HG03354 (cell line): ENCODE measurements around the gene BIK.

Experiments
- ATAC-seq: cut with Tn5 transposase; IDR thresholded peaks from one replicate; pipeline ENCODE4 v1.9.1; 2021; ENCODE audit warnings: mild to moderate bottlenecking; ENCODE audit not compliant: unreplicated experiment, poor library complexity, severe bottlenecking

BIK gene, protein sequence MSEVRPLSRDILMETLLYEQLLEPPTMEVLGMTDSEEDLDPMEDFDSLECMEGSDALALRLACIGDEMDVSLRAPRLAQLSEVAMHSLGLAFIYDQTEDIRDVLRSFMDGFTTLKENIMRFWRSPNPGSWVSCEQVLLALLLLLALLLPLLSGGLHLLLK

DNA sequence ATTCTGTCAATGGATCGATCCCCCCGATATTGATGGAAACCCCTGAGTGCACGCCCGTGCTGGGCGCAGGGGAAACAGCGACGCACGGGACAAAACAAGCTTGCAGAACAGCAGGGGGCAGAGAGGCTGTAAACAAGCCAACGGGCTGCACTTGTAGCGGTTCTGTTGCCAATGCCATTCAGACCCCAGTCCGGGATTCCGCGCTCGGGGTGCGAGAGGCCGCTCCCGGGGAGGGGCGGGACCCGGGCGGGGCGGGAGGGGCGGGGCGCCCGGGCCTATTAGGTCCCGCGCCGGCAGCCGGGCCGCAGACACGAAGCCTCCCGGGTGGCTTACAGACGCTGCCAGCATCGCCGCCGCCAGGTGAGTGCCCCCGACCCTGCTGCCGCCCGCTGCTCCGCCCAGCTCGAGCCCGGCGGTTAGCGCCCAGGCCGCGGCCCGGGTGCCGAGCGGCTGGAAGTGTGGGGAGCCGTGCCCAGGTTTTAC is at the start of gene BIK:
BIK (plus strand) TSS at position 307 of the 483 bp plus-strand sequence. CDS start 13,273 bp downstream, outside the sequence.
- no peak for ATAC-seq

DNA sequence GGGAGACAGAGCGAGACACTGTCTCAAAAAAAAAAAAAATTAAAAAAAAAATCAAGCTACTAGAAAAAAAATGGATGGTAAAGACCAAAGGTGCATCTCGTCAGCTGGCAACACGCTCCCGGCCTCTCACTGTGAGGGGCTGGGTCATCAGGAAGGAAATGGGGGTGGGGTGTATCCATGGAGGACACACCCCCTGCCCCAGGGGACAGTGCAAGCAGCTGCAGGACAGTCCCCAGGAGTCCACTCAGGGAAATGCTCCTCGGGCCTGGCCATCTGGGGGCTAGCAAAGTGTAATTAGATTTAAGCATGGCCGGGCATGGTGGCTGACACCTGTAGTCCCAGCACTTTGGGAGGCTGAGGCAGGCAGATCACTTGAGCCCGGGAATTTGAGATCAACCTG is 44.4 kb upstream of the BIK start:
- ATAC-seq = no peak

DNA sequence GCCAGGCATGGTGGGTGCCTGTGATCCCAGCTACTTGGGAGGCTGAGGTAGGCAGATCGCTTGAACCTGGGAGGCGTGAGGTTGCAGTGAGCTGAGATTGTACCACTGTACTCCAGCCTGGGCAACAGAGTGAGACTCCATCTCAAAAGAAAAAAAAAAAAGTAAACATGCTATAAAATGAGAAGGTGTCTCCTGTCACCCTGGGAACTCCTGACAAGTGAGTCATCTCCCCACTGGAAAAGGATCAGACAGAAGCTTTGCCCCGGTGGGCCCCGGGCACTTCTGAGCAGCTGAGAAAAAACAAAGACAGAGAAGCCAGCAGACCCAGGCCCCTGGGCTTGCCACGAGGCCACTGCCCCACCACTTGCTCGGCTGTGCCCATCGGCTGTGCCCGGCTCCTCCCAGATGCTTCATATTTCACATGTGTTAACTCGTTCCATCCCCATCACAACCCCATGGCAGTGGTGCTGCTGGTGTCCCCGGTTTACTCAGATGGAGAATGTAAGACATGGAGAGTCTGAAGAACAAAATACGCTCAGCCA is 43.6 kb upstream of the BIK start:
- ATAC-seq = no peak

DNA sequence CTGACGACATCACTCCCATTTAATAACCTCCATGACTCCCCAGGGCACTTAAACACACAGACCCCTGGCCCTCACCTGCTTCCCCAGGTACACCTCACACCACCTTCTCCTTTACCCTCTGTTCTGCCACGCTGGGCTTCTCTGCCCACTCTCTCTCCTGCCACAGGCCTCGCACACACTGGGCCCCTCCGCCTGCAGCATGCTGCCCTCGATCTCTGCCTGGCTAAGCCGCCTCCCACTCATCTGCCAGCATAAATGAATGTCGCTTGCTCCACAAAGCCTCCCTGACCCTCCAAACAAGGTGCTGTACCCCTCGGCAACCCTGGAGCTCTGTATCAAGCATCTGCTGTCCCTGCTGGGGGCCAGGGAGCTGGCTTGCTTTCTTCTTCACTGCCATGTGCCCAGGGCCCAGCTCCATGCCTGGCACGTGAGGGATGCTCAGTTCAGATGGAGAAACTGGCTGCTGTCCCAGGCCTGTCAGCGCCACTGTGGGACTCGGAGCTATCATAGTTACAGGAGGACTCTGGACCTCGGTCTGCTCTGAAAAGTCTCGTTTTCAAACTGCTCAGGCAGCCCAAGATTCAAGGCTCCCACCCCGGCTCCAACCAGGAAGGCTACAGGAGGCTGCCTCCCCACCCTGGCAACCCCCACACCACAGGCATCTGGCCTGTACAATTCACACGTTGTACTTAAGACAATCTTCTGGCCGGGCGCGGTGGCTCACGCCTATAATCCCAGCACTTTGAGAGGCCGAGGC is 33.3 kb upstream of the BIK start:
- no peak for ATAC-seq

DNA sequence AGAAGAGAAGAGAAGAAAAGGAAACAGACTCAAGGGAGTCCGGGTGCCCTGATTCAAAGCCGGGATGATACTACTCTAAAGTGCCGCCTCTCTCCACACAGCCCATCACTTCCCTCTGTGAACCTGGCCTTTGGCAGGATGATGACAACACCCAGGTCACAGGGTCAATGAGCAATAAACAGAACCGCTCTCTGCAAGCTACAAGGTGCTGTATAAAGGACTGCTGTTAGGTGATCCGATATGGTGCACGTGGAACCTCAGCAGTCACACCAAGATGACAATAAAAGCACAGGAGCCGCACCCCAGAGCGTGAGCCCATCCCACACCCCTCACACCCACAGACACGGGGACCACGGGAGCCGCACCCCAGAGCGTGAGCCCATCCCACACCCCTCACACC is 32.0 kb upstream of the BIK start:
- ATAC-seq = no peak

DNA sequence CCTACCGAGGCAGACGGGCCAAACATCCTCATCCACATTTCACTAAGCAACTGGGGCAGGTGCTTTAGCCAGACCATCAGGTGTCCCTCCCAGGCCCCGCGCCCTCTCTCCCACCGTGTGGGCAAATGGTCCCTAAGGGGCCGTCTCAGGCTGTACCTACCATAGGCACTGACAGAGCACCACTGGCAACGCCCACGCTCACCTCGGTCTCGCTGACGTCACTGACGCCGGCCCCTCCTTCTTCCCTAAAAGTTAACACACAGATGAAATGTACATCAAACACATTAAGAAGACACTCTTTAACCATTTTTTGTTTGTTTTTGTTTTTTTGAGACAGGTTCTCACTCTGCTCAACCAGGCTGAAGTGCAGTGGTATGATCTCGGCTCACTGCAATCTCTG is 30.8 kb upstream of the BIK start:
- no peak for ATAC-seq

DNA sequence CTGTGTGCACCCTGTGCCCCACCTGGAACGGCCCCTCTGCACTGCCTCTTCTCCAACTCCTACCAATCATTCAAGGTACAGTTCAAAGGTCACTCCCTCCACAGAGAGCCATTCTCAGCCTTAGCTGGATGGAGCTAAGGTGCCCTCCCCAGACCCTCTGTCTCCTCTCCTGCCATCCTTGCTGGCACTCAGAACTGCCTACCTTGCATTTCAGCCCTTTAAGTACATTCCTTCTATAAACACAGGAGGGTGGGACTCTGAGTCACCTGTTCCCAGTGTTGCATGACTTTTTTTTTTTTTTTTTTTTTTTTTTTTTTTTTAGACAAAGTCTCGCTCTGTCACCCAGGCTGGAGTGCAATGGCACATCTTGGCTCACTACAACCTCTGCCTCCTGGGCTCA is 29.9 kb upstream of the BIK start:
- no peak for ATAC-seq

DNA sequence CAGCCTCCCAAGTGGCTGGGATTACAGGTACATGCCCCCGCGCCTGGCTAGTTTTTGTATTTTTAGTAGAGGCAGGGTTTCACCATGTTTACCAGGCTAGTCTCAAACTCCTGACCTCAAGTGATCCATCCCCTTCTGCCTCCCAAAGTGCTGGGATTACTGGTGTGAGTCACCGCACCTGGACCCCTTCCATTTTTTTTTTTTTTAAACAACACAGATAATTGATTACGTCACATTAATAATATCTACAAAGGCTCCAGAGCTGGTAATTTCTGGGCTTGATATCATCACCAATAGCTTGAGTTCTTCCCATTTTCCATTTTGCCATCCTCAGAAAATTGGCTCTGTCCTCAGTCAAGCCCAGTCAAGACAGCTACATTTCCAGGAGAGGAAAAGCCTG is 28.6 kb upstream of the BIK start:
- no peak for ATAC-seq

DNA sequence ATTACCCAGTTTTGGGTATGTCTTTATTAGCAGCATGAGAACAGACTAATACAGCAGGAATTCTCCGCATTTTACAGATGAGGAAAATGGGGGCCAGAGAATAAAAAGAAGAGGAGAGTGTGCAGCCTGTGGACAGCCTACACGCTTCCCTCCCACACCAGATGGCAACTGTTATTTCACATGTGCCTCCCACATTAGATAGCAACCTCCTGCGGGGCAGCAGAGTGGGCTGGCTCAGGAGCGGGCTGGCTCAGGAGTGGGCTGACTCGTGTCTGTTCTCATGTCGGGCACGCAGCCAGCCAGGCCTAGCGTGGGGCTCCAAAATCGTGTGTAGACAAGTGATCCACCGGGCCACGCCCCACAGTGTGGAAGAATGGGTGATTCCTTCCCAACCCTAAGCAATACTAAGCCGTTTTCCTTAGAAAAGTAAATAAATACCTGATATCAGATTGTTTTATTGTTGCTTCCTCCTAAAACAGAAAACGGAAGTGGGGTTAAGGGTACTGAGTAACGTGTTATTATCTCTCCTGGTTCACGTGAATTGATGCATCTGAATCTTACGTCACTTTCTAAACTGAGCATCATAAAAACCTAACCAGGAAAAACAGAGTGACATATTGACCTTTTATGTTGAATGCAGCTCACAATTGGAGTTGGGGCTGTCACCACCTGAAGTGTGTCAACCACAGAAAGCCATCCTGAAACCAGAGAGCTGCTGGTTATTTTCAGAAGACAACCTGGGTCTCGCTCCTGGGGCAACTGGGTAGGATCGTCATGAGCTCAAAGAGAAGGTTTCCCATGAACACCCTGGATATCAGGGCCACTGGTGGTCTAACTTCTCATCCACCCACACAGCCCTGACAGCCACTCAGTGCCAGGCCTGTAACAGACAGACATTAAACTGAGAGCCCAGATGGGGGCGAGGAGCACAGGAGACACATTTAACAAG is 24.6 kb upstream of the BIK start:
- no peak for ATAC-seq

DNA sequence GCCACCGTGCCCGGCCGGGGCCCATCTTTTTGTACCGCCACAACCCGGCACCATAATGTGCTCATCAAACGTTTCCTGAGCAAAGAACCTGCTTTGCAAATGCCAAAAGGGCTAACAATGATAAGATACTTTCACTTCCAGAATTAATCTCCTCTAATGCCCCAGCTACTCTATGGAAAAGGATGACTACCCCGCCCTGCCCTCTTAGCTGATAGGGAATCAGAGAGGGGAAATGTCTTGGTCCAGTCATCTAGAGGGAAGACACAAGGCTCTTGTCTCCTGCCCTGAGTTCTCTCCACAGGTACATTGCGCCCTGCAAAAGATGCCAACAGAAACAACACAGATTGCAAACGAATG is 21.9 kb upstream of the BIK start:
- ATAC-seq = no peak

DNA sequence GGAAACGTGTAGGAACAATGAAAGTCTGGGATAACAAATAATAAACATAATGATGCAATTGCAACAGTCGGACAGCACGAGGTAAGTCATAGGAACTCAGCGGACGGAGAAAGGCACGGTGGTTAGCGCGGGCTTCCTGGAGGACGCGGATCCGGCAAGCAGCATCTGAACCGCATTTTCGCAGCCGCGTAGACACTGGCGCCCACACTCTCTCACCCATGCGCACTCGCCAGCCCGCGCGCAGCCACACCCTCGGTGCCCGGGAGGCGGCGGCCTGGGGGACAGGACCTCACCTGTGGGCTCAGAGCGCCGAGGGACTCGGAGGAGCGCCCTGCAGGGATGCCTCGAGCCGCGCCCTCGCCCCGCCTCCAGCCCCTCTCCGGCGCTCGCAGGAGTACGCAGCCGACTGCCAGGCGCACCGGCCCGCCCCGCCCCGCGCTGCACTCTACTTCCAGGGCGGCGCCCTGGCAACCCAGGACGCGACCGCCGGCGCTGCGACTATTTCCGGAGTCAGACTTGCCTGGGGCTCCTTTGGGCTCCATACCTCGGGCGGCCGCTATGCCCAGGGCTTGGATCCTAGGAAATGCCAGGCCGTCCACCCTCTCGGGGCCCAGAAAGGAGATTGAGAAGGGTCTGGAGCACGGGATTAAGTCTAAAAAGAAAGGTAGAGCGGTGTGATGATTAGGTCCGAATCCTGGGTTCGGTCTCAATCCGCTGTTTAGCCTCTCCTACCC is 21.4 kb upstream of the BIK start, which contains the start of gene TTLL1:
TTLL1 (minus strand) TSS at position 408 of the 734 bp plus-strand sequence. CDS start 13,805 bp downstream, outside the sequence.
- peak; percentile 80 for ATAC-seq

DNA sequence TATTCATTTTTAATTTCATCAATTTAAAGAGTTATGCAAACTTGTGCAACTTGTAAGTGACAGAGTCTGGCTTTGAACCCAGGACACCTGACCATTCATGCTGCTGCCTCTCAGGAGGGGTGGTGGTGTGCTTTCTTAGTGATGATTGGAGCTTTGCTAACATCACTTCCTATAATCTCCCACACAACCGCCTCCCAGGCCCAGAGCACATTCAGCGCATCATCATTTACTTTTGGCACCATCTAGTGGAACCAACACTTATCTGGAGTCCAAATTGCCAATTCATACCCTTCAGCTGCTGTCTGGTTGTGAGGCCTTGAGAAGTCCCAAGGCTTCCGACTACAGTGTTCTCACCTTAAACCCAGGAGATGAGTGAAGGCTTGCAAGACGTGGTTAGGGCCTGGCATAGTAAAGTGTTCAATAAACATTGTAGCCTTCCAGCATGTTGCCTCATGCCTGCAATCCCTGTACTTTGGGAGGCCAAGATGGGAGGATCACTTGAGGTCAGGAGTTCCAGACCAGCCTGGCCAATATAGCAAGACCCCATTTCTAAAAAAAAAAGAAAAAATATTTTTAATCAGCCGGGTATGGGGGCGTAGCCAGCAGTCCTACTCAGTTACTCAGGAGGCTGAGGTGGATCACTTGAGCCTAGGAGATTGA is 20.3 kb upstream of the BIK start:
- ATAC-seq = no peak

DNA sequence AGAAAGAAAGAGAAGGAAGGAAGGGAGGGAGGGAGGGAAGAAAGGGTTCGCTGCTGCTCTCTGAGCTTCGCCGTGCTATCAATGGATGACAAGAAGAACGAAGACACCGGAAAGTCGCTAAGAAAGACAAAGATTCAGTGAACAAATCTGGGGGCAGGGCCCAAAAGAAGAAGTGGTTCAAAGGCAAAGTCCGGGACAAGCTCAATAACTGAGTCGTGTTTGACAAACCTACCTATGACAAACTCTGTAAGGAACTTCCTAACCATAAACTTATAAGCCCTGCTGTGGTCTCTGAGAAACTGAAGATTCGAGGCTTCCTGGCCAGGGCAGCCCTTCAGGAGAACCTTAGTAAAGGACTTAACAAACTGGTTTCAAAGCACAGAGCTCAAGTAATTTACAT is 18.5 kb upstream of the BIK start:
- ATAC-seq = no peak

DNA sequence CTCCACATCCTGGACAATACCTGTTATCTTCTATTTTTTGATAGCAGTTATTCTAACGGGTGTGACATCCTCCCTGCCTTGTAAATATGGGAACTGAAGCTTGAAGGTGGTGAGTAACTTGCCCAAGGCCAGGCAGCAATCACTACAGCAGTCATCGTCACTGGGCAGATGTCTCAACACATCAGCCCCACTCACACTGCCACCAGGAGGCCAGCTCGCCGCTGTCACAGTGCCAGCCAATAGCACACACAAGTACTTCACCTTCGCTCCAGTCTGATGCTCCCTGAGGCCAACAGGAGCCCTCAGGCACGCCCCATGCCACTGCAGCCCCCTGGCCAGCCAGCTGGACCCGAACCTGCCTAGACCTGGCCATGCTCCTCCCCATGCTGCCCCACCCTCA is 16.5 kb upstream of the BIK start:
- no peak for ATAC-seq

DNA sequence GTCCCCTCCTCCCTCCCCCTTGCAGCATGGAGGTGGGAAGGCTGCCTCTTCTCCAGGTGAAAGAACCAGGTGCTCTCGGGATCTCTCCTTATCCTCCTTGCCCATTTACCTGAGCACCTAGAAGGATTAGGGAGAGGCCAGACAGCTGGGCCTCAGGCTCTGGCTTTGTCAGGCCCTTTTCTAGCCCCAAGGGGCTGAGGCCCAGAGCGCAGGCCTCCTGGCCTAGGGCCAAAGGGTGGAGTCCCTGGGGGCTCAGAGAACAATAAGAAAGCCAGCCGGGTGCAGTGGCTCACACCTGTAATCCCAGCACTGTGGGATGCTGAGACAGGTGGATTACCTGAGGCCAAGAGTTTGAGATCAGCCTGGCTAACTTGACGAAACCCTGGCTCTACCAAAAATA is 16.0 kb upstream of the BIK start:
- no peak for ATAC-seq

DNA sequence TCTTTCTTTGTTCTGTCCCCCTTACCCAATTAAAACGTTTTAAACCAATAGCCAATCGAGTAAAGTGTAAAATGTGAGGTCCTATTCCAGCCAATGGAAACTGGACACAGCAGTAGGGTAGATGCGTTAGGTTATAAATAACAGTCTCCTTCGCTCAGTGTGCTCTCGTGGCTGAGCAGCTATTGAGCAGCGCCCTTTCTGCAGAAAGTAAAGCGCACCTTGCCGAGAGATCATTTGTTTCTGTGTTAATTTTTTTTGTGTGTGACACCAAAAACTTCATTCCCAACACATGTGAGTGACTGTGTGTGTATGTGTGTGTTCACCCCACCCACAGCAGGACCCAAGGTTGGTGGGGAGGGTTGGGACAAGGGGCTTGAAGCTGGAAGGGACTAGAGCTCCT is 14.1 kb upstream of the BIK start:
- ATAC-seq = no peak

DNA sequence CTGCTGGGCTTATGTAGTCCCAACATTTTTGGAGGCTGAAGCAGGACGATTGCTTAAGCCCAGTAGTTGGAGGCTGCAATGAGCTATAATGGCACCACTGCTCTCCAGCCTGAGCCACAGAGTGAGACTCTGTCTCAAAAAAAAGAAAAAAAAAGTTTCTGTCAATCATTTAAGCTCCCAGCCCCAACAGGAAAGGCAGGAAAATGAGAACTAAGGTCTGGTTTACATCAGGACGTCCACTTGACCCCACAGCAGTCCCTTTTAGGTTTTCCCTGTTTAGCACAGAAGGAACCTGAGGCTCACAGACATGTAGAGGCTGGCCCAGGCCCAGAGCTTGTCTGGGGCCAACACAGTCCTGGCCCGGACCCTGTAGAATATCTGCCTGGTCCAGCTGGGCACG is 12.2 kb upstream of the BIK start:
- no peak for ATAC-seq

DNA sequence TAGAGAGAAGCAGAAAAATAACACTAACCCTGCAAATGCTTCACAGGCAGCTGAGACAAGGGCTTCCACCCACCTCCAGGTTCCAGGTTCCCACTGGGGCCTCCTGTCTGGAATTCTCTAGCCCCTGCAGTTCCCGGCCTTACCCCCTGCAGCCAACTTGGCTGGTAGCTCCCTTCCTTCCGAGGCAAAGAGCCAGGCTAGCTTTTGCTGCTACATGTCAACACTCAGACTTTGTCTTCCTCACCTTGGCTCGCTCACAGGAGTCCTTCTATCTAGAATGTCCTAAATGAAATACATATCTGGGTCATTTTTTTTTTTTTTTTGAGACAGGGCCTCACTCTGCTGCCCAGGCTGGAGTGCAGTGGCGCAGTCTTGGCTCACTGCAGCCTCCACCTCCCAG is 11.5 kb upstream of the BIK start:
- no peak for ATAC-seq

DNA sequence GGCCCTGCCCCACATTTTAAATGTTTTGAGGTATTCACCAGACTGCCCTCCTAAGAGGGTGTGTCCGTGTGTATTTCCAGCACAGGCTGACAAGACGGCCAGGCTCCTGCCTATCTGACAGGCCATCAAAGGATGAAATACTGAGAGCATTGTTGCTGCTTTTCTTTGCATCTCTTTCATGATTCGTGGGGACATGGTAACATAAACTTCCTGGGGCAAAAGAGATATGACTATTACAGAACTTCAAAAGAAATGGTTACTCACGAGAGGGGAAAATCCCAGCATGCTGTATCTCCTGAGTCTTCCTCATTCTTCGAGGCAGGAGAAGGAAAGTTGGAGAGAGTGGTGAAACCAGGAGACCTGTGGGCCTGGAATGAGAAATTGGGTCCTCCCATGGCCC is 10.3 kb upstream of the BIK start:
- ATAC-seq = no peak
